ENCODE results near the gene ZNF648. TPM values are rescaled to one million over a fixed set of nuclear protein-coding genes. Genes with fewer than 3 reads are reported as not detected.
A peak's percentile ranks its signal among the peaks of the same experiment; 100 is the strongest.

Gene ZNF648
- total RNA-seq, 1 donor: not detected

DNA sequence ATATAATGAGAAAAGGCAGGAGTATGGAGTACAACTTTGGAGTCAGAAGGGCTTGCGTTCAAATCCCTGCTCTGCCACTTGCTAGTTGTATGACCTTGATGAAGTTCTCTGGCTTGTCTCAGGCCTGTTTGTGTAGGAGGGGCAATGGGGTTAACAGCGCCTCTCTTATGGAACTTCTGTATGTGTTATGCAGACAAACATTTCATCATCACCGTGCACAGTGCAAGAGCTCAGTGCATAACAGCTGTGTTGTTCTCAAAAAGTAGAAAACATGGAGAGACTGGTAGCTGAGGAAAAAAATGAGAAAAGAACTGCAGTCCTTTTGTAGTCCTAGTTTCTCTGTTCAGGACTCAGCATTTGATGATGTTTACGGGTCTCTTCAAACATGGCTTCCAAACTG is 10.4 kb upstream of the ZNF648 start:
- H3K36me3 ChIP-seq (ENCODE audit: insufficient read depth, low read length): no peaks in the 10 kb centered on the region
- H3K27me3 ChIP-seq (ENCODE audit: insufficient read depth, low read length): no peaks in the 10 kb centered on the region
- TF ChIP-seq, protein P1, sequence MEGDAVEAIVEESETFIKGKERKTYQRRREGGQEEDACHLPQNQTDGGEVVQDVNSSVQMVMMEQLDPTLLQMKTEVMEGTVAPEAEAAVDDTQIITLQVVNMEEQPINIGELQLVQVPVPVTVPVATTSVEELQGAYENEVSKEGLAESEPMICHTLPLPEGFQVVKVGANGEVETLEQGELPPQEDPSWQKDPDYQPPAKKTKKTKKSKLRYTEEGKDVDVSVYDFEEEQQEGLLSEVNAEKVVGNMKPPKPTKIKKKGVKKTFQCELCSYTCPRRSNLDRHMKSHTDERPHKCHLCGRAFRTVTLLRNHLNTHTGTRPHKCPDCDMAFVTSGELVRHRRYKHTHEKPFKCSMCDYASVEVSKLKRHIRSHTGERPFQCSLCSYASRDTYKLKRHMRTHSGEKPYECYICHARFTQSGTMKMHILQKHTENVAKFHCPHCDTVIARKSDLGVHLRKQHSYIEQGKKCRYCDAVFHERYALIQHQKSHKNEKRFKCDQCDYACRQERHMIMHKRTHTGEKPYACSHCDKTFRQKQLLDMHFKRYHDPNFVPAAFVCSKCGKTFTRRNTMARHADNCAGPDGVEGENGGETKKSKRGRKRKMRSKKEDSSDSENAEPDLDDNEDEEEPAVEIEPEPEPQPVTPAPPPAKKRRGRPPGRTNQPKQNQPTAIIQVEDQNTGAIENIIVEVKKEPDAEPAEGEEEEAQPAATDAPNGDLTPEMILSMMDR (IDR thresholded peaks at IDR 0.05; ENCODE audit: extremely low read depth, low read depth, low read length): no peak
- no peak overlapping the region for H2AFZ ChIP-seq (ENCODE audit: low read length)
- no peak overlapping the region for H3K27ac ChIP-seq (ENCODE audit: low read depth, low read length)
- no peak overlapping the region for H3K4me2 ChIP-seq (ENCODE audit: insufficient read depth, low read length)
- no peaks in the 10 kb centered on the region for H3K79me2 ChIP-seq (ENCODE audit: insufficient read depth, low read length)
- no peaks in the 10 kb centered on the region for H3K9me3 ChIP-seq (ENCODE audit: low read depth, low read length)
- DNase-seq (ENCODE audit: insufficient read length, low spot score, missing footprints): no peak
- no peak overlapping the region for H3K4me3 ChIP-seq (ENCODE audit: insufficient read depth, low read length)
- H4K20me1 ChIP-seq (ENCODE audit: insufficient read depth, low read length): no peaks in the 10 kb centered on the region
- H3K4me1 ChIP-seq (ENCODE audit: insufficient read depth, low read length): no peaks in the 10 kb centered on the region

DNA sequence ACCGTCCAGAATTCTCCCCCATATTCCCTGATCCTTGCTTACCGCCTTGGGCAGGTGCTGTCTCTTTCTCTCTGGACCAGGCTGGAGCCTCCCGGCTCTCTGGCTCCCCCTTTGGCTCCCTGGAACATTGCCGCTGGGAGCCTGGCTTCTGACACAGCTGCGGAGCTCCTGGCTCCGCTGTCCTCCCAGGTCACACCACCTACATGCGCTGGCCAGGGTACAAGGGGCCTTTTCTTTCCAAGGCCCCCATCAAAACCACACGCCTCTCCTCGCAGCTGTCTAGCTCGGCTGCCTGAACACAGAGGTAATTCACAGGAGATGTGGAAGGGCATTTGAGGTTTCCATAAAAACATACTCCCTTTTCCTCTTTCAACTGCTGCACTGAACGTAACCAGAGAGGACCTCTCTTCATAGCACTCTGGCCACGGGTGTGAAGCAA is 7.5 kb upstream of the ZNF648 start:
- no peaks in the 10 kb centered on the region for H3K9me3 ChIP-seq (ENCODE audit: low read depth, low read length)
- no peak for DNase-seq (ENCODE audit: insufficient read length, low spot score, missing footprints)
- H3K36me3 ChIP-seq (ENCODE audit: insufficient read depth, low read length): no peaks in the 10 kb centered on the region
- H3K4me3 ChIP-seq (ENCODE audit: insufficient read depth, low read length): no peak overlapping the region
- no peaks in the 10 kb centered on the region for H3K4me1 ChIP-seq (ENCODE audit: insufficient read depth, low read length)
- no peaks in the 10 kb centered on the region for H3K79me2 ChIP-seq (ENCODE audit: insufficient read depth, low read length)
- H2AFZ ChIP-seq (ENCODE audit: low read length): no peak overlapping the region
- TF ChIP-seq, protein P1 (IDR thresholded peaks at IDR 0.05; ENCODE audit: extremely low read depth, low read depth, low read length): peak; percentile 55
- H4K20me1 ChIP-seq (ENCODE audit: insufficient read depth, low read length): no peaks in the 10 kb centered on the region
- no peaks in the 10 kb centered on the region for H3K27me3 ChIP-seq (ENCODE audit: insufficient read depth, low read length)
- H3K4me2 ChIP-seq (ENCODE audit: insufficient read depth, low read length): no peak overlapping the region
- no peak overlapping the region for H3K27ac ChIP-seq (ENCODE audit: low read depth, low read length)

DNA sequence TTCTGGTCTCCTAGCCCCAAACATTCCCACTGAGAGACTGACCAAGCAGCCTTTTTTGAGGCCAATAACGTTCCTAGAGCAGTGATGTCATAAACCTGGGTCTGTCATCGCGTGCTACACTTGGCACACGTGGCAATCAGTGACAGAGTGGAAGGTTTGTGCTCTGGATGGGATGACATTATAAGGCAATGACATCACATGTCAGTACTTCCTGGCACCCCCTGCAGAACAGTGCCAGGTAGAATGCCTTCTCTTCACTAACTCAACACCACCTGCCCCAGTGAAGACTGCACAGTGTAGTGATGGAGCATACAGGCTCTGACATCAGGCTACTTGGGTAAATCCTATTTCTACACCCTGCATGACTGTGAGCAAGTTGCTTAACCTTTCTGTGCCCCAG is 5.4 kb upstream of the ZNF648 start:
- Histone ChIP-seq H3K27me3 (ENCODE audit: insufficient read depth, low read length) (no peaks in the 10 kb centered on the region), H3K27ac (ENCODE audit: low read depth, low read length) (no peak overlapping the region), H2AFZ (ENCODE audit: low read length) (no peak overlapping the region), H3K4me2 (ENCODE audit: insufficient read depth, low read length) (no peak overlapping the region), H4K20me1 (ENCODE audit: insufficient read depth, low read length) (no peaks in the 10 kb centered on the region), H3K36me3 (ENCODE audit: insufficient read depth, low read length) (no peaks in the 10 kb centered on the region), H3K4me3 (ENCODE audit: insufficient read depth, low read length) (no peak overlapping the region), H3K9me3 (ENCODE audit: low read depth, low read length) (no peaks in the 10 kb centered on the region), H3K79me2 (ENCODE audit: insufficient read depth, low read length) (no peaks in the 10 kb centered on the region), H3K4me1 (ENCODE audit: insufficient read depth, low read length) (no peaks in the 10 kb centered on the region)
- DNase-seq (ENCODE audit: insufficient read length, low spot score, missing footprints): no peak
- TF ChIP-seq, protein P1 (IDR thresholded peaks at IDR 0.05; ENCODE audit: extremely low read depth, low read depth, low read length): no peak

DNA sequence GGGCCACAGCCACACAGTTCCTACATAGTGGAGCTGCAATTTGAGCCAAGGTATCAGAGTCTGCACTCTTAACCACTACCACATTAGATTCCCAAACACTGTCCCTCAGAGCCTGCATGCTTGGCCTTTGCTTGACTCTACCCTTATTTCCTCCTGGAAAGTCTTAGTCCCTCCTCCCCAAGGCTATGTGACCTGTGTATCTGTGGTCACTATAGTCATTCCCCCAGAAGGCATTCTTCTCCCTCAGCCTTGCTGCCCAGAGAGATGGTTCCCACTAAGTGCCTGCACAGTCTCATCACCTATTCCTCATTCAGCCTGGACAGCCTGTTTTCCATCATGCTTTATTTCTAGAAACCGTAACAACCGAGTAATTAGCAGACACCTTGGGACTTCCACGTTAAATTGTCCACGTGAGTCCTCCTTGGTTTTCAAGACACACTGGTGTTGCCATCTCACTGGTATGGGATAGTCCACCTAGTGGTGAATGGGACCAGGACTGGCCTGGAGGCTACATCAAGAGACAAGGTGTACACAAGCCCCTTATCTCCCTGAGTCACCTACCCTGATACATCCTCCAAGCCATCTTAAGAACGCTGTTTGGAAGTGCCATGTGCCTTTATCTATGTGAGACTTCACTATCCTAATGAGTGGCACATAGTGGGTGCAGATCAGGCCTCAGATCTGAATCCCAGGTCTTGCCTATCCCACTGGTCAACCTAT is 3.8 kb upstream of the ZNF648 start:
- H2AFZ ChIP-seq (ENCODE audit: low read length): no peak overlapping the region
- H4K20me1 ChIP-seq (ENCODE audit: insufficient read depth, low read length): no peaks in the 10 kb centered on the region
- no peak overlapping the region for H3K4me3 ChIP-seq (ENCODE audit: insufficient read depth, low read length)
- no peak overlapping the region for H3K27ac ChIP-seq (ENCODE audit: low read depth, low read length)
- no peak overlapping the region for H3K4me2 ChIP-seq (ENCODE audit: insufficient read depth, low read length)
- H3K27me3 ChIP-seq (ENCODE audit: insufficient read depth, low read length): no peaks in the 10 kb centered on the region
- H3K79me2 ChIP-seq (ENCODE audit: insufficient read depth, low read length): no peaks in the 10 kb centered on the region
- H3K9me3 ChIP-seq (ENCODE audit: low read depth, low read length): no peaks in the 10 kb centered on the region
- TF ChIP-seq, protein P1 (IDR thresholded peaks at IDR 0.05; ENCODE audit: extremely low read depth, low read depth, low read length): no peak
- no peaks in the 10 kb centered on the region for H3K36me3 ChIP-seq (ENCODE audit: insufficient read depth, low read length)
- no peaks in the 10 kb centered on the region for H3K4me1 ChIP-seq (ENCODE audit: insufficient read depth, low read length)
- no peak for DNase-seq (ENCODE audit: insufficient read length, low spot score, missing footprints)

All from osteoblast (primary cell).